GM19351 (cell line): ENCODE results near the gene UCK1.

Experiments used
- ATAC-seq: cut with Tn5 transposase; IDR thresholded peaks from one replicate; pipeline ENCODE4 v1.9.1; 2021; ENCODE audit warnings: mild to moderate bottlenecking, moderate library complexity; ENCODE audit not compliant: unreplicated experiment

Gene UCK1

GRCh38 chr9:131500377-131500776 lies 30.7 kb downstream of the UCK1 start:
- no peak for ATAC-seq

- ATAC-seq, result no peak
These were observed 31.8 kb downstream of the UCK1 start for GRCh38 chr9:131499254-131499767.

DNA sequence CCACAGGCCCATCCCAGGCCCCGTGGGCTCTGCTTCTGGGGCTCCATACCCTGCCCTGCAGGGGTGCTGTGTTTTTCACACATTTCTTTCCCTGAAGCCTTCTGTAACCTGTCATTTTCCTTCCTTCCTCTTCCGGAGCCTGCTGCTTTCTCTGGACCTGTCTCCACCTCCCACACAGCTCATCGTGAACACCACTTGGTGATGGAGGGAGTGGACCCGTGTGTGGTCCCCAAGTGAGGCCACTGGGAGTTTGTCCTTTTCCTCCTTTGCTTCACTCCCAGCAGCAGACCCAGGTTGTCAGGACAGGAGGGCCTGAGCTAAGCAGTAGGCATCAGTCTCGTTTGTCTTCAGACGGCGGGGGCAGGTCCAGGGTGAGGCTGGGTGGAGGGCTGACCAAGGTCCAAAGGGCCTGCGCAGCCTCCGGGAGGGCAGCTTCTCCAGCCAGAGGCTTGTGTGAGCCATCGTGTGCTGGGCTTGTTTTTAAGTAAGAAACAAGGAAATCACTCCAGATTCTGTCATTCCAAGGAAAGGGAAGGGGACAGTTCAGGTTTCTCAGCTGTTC lies 34.1 kb downstream of the UCK1 start:
- ATAC-seq, result no peak

DNA sequence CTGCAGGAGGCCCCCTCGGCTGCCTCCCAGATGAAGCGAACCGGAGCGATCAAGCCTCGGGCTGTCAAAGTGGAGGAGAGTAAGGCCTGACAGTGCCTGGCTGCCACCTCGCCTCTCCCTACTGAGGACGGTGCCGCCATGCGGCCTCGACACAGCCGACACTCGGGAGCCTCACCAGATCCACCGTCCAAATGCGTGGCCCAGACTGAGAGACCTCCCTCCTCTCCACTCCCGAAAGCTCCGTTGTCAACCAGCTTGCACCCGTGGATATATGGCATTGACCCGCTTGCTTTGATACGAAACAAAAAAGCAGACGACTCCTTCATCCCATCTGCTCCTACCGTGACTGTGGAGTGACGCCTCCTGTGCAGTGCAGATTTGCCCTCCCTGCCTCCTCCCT lies 35.3 kb downstream of the UCK1 start:
- no peak for ATAC-seq

DNA sequence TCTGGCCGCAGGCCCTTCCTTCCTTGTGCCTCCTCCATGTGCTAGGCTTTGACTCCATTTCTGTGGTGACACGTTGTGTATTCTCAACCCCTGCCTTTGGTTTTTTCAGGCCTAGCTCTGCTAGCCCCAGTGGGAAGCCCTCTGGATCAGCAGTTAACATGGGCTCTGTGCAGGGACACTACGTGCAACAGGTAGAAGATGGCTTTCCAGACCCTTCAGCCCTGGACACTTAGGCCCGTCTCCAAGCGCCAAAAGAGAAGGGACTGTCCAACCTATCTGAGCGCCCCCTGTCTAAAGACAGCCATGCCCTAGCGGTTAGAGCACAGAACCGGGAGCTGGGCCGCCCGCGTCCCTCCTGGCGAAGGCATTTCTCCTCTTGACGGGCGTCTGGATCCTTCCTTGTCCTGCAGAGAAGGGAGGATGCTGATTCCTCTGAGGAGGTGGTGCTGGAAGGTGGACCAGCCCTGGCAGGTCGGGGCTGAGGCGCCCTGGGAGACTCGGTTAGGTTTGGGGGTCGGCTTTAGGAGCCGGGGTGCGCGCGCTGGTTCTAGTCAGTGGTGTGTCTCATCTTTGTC lies 36.7 kb downstream of the UCK1 start:
- no peak for ATAC-seq

GRCh38 chr9:131492070-131492469 lies 39.0 kb downstream of the UCK1 start:
- ATAC-seq, result no peak

- ATAC-seq, result no peak
These were observed 39.9 kb downstream of the UCK1 start for GRCh38 chr9:131491001-131491710.

GRCh38 chr9:131490514-131490913 lies 40.5 kb downstream of the UCK1 start:
- ATAC-seq, result no peak

DNA sequence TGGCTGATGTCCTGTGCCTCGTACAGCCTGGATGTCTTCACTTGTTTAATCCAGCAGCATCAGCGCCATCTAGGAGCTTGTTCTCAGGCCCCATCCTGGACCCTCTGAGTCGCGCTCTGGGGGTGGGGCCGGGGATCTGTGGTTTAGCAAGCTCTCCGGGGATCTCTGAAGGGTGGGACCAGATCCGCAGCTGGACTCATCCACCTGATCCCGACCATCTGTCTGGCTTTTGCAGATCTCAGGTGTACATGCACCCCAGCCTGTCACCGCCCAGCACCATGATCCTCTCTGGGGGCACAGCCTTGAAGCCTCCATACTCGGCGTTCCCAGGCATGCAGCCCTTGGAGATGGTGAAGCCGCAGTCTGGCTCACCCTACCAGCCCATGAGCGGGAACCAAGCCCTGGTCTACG lies 43.4 kb downstream of the UCK1 start:
- no peak for ATAC-seq

DNA sequence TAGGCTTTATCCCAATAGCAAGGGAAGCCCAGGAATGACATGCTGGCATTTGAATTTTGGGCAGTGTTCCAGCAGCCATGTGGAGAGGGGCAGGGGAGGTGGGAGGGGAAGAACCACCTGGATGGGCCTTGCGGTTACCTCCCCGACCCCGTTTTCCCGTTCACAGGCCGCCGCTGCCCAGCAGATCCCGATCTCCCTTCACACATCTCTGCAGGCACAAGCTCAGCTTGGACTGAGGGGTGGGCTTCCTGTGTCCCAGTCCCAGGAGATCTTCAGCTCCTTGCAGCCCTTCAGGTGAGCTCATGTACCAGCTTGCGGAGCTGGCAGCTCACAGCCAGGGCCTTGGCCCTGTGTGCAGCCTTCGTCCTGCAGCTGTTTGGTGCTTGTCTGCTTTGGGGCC lies 44.1 kb downstream of the UCK1 start:
- no peak for ATAC-seq

DNA sequence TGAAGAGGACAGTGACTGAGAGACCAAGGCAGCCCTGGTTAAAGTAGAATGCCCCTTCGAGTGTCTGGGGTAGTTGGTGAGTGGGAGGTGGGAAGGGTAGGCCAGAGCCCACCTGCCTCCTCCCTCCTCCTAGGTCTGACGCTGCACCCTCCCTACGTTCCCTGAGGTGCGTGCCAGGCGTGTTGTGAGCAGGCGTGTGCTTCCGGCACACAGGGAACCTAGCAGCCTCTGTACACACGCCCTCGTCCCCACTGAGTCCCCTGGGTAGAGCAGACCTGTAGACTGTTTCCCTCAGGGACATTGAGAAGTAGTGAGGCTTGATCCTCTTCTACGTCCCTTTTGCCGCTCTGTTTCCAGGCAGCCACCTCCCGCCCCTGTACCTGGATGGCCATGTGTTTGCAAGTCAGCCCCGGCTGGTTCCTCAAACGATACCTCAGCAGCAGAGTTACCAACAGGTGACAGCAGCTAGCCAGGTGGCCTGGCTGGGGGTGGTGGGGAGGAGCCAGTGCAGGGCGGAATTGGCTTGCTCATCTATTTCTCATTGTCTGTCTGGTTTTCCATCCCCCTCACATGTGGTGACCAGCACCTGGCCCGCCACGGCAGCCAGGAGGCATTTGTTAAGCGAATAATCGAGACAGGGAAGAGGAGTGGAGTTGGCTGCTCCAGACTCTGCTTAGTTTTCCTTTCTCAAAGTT lies 45.2 kb downstream of the UCK1 start:
- no peak for ATAC-seq

DNA sequence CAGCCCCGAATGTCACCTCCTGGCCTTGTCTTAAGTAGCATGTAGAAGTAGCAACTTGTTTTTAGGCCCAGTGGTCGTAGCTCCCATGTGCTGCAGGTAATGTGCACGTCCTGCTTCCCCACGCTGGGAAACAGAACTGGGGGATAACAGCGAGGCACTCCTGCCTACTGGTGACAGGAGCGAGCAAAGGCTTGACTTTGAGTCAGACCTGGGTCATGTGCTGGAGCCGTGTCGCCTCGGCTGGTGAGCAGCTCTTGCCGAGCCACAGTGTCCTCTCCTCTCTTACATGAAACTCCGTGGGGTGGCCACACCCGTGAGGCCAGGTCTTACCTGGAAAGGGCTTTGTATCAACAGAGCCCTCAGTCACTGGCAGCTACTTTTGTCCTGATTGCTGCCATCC lies 45.9 kb downstream of the UCK1 start:
- no peak for ATAC-seq

DNA sequence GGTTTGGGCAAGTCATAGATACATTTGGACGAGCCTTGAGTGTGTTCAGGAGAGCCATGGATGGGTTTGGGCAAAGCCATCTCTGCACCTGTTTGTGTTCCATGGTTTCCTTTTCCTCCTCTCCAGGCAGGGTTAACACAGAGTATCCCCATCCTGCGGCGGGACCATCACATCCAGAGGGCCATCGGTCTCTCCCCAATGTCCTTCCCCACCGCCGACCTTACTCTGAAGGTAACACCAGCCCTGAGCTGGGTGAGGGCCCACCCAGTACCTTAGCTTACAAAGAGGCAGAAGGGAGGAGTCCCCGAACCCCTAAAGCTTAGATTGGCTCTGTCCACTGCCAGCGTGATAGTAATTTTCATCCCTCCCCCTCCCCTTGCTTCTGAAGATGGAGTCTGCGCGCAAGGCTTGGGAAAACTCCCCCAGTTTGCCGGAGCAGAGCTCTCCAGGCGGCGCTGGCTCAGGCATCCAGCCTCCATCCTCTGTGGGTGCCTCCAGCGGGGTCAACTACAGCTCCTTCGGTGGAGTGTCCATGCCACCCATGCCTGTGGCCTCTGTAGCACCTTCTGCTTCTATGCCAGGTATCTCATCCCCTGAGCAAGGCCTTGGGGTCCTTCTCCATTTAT lies 46.4 kb downstream of the UCK1 start:
- no peak for ATAC-seq

DNA sequence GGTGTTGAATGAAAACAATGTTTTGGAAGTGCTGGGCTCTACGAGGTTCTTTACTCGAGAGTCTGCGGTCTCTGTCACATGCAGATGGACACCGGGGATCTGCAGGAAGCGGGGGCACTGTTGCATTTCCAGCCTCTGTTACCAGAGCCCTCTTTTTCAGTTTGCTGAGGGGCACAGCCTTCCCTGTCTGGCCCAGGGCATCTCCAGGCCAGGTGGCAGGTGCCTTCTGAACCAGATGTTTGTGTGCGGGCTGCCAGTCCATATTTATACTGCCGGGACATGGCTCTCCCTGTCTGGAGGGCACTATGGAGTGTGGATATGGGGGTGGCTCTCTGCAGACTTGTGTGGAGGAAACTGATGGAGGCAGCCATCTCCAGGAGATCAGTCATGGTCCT lies 47.0 kb downstream of the UCK1 start:
- no peak for ATAC-seq

GRCh38 chr9:131483319-131484050 lies 47.6 kb downstream of the UCK1 start:
- ATAC-seq, result no peak

- ATAC-seq, result no peak
These were observed 48.6 kb downstream of the UCK1 start for GRCh38 chr9:131482343-131483006.

DNA sequence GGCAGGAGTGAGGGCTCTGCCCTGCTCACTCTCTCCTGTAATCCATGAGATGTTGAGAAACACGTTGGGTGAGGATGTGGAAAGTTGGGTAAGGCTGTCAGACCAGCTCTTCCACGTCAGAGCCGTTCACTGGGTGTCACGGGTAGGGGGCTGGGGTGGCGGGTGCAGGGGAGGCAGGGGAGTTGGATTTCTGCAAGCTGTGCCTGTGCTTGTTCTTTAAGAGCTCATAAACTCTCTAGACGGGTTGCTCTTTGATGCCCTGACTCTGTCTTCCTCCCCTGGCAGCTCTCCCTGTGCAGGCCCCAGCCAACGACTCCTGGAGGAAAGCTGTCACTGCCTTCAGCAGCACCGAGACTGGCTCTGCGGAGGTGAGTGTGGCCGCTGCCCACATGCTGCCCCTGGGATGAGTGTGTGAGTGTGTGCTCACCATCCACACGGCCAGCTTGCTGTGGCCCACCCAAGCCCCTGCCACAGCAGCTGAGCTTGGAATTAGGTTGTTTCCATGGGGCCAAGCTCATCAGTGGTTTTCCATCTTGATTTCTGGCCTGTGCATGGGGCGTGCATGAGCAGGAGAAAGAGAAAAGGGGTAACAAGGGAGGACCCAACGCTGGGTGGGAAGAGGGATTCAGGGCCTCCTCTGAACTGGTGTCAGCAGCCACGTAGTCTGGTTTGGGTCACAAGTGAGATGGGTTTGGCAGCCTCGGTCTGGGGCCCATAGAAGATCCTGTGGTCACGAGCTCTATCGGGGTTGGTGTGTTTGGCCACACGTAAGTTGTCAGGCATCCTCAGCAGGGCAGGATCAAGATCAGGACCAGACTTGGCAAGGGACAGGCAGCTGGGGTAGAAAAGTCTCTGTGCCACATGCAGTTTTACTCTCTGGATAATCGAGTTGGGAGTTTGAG lies 49.4 kb downstream of the UCK1 start:
- no peak for ATAC-seq

GRCh38 chr9:131480258-131480657 lies 50.8 kb downstream of the UCK1 start:
- no peak for ATAC-seq

GRCh38 chr9:131478911-131479310 lies 52.2 kb downstream of the UCK1 start:
- no peak for ATAC-seq
